IMR-90 (cell line): ENCODE results near the gene EFNB2. TPM values are rescaled to one million over a fixed set of nuclear protein-coding genes. Genes with fewer than 3 reads are reported as not detected.

Experiments
- ATAC-seq: fragments of 200-7000 bp; cut with Tn5 transposase; 2 replicates; pipeline ENCODE4 v1.9.1; 2020; ENCODE audit warnings: low read depth, mild to moderate bottlenecking, moderate library complexity
- BruUV-seq: library from RNA; stranded (reverse); fragments of 400-500 nt; replicated peaks from 2 replicates; lab custom pipeline; 2021; lab: Mats Ljungman, UMichigan
- CTCF ChIA-PET: fragments of 300-600 bp; formaldehyde crosslinking; extraction: SDS; loops from one replicate; lab custom pipeline; 2021; ENCODE audit warnings: antibody characterized with exemption; lab: Yijun Ruan, JAX
- POLR2A ChIA-PET: fragments of 300-600 bp; sonication (Branson Sonifier 250); formaldehyde crosslinking; loops from one replicate; lab custom pipeline; 2022; ENCODE audit warnings: antibody characterized with exemption; ENCODE audit not compliant: unreplicated experiment; lab: Charles Lee
- DNase-seq: peaks from one replicate; pipeline ENCODE4 v3.0.0; 2013
- H2AFZ ChIP-seq: replicated peaks from 2 replicates; pipeline ENCODE3; 2013; ENCODE audit warnings: low read length, mild to moderate bottlenecking; ENCODE audit not compliant: poor library complexity
- H2AK5ac ChIP-seq: 2 replicates; pipeline ENCODE4 v1.6.1; 2013; ENCODE audit warnings: low read depth, low read length, inconsistent platforms
- H2AK9ac ChIP-seq: replicated peaks from 2 replicates; pipeline ENCODE3; 2013; ENCODE audit warnings: mild to moderate bottlenecking, low read depth, low read length, moderate library complexity; ENCODE audit not compliant: poor library complexity
- H2BK120ac ChIP-seq: 2 replicates; pipeline ENCODE4 v1.6.1; 2013; ENCODE audit warnings: low read depth, low read length, inconsistent platforms
- H2BK15ac ChIP-seq: 3 replicates; pipeline ENCODE4 v1.6.1; 2013; ENCODE audit warnings: low read depth, low read length, inconsistent platforms
- H2BK20ac ChIP-seq: 2 replicates; pipeline ENCODE4 v1.6.1; 2013; ENCODE audit warnings: low read depth, mild to moderate bottlenecking, inconsistent platforms, low read length, moderate library complexity
- H2BK5ac ChIP-seq: 2 replicates; pipeline ENCODE4 v1.6.1; 2013; ENCODE audit warnings: mild to moderate bottlenecking, low read depth, low read length, inconsistent platforms; ENCODE audit not compliant: poor library complexity, severe bottlenecking
- H3K14ac ChIP-seq: replicated peaks from 2 replicates; pipeline ENCODE4 v1.6.1; 2013; ENCODE audit warnings: low read depth, low read length, inconsistent platforms
- H3K18ac ChIP-seq: 2 replicates; pipeline ENCODE4 v1.6.1; 2013; ENCODE audit warnings: low read depth, low read length, control low read depth
- H3K23ac ChIP-seq: 2 replicates; pipeline ENCODE4 v1.6.1; 2013; ENCODE audit warnings: low read depth, low read length, inconsistent platforms
- H3K27ac ChIP-seq: 2 replicates; pipeline ENCODE4 v1.5.1; 2013; ENCODE audit warnings: mild to moderate bottlenecking, control low read depth, low read length; ENCODE audit not compliant: insufficient read depth
- H3K27me3 ChIP-seq: 2 replicates; pipeline ENCODE4 v1.6.1; 2013; ENCODE audit warnings: low read length; ENCODE audit not compliant: control insufficient read depth, insufficient read depth
- H3K36me3 ChIP-seq: 2 replicates; pipeline ENCODE4 v1.6.1; 2013; ENCODE audit warnings: low read length, mixed read lengths; ENCODE audit not compliant: control insufficient read depth, insufficient read depth
- H3K4ac ChIP-seq: 2 replicates; pipeline ENCODE4 v1.6.1; 2013; ENCODE audit warnings: low read depth, low read length, inconsistent platforms
- H3K4me1 ChIP-seq: 2 replicates; pipeline ENCODE4 v1.6.1; 2013; ENCODE audit warnings: low read length, mixed read lengths; ENCODE audit not compliant: control insufficient read depth, insufficient read depth
- H3K4me2 ChIP-seq: 2 replicates; pipeline ENCODE4 v1.6.1; 2013; ENCODE audit warnings: low read depth, mild to moderate bottlenecking, control low read depth, low read length, moderate library complexity
- H3K4me3 ChIP-seq: 2 replicates; pipeline ENCODE4 v1.5.1; 2013; ENCODE audit warnings: low read depth, mild to moderate bottlenecking, control low read depth, low read length, moderate library complexity; ENCODE audit not compliant: insufficient read depth
- H3K56ac ChIP-seq: 2 replicates; pipeline ENCODE4 v1.6.1; 2013; ENCODE audit warnings: low read length, inconsistent platforms; ENCODE audit not compliant: insufficient read depth; ENCODE audit errors: extremely low read depth
- H3K79me1 ChIP-seq, 2 experiments: 2 replicates each; pipeline ENCODE4 v1.6.1; 2013; ENCODE audit warnings: low read length in 2 of 2, inconsistent platforms in 1 of 2, low read depth in 1 of 2
- H3K9ac ChIP-seq: 2 replicates; pipeline ENCODE4 v1.6.1; 2013; ENCODE audit warnings: low read depth, low read length, control low read depth
- H3K9me1 ChIP-seq: 2 replicates; pipeline ENCODE4 v1.6.1; 2013; ENCODE audit warnings: low read length, inconsistent platforms; ENCODE audit not compliant: insufficient read depth
- H3K9me3 ChIP-seq: 2 replicates; pipeline ENCODE4 v1.6.1; 2013; ENCODE audit warnings: low read length; ENCODE audit not compliant: control insufficient read depth, insufficient read depth
- H4K20me1 ChIP-seq: 2 replicates; pipeline ENCODE4 v1.6.1; 2013; ENCODE audit warnings: low read length, inconsistent platforms; ENCODE audit not compliant: insufficient read depth
- H4K5ac ChIP-seq: 2 replicates; pipeline ENCODE4 v1.6.1; 2013; ENCODE audit warnings: mild to moderate bottlenecking, low read depth, low read length, control low read depth
- H4K8ac ChIP-seq, 2 experiments: 2 replicates each; pipeline ENCODE4 v1.6.1; 2013; ENCODE audit warnings: low read depth in 2 of 2, low read length in 2 of 2, control low read depth in 1 of 2, inconsistent platforms in 1 of 2
- H4K91ac ChIP-seq: 2 replicates; pipeline ENCODE4 v1.6.1; 2013; ENCODE audit warnings: low read depth, low read length, inconsistent platforms; ENCODE audit not compliant: insufficient read depth
- BHLHE40 ChIP-seq: fragments of 150-350 bp; IDR thresholded peaks from 2 replicates; pipeline ENCODE4 v1.6.1; 2016; ENCODE audit warnings: mild to moderate bottlenecking, low read depth, low read length
- FOS ChIP-seq: fragments of 150-350 bp; IDR thresholded peaks from 2 replicates; pipeline ENCODE4 v1.6.1; 2016; ENCODE audit warnings: low read depth, low read length
- MAZ ChIP-seq: IDR thresholded peaks from 2 replicates; pipeline ENCODE4 v1.6.1; 2012; ENCODE audit warnings: low read depth, mild to moderate bottlenecking, low read length, improper control_type of control experiment, moderate library complexity, borderline replicate concordance
- WGBS, 2 experiments: methylation state at CpG; one replicate each; pipeline versions ENCODE4 v1.1.5 to v1.1.7; 2013; ENCODE audit warnings: missing lambda C conversion rate in 2 of 2; ENCODE audit not compliant: insufficient read length in 1 of 2; ENCODE audit errors: extremely low coverage in 2 of 2; 5-methylcytosine and 5-hydroxymethylcytosine counted together
- dilution Hi-C: fragments of 300-500 bp; cut with HindIII; formaldehyde crosslinking; loops from one replicate; pipeline ENCODE4 v1.14.3; 2018; ENCODE audit warnings: low sequenced_read_pairs; ENCODE audit not compliant: unreplicated experiment
- in situ Hi-C: fragments of 300-500 bp; cut with MboI; formaldehyde crosslinking; loops from 3 replicates; pipeline ENCODE4 v1.14.3; 2019; ENCODE audit warnings: low sequenced_read_pairs, inconsistent platforms, mixed read lengths
- intact Hi-C: fragments of 100-400 bp; cut with micrococcal nuclease; formaldehyde crosslinking; loops from 2 replicates; pipeline ENCODE4 v1.10.0; 2022
- polyA plus RNA-seq, 3 experiments: library from polyadenylated mRNA; depleted of rRNA; stranded (reverse); fragments of >200 nt; gene quantifications; 2 replicates each; pipeline ENCODE4 v1.2.3, GENCODE V29; 2012; ENCODE audit warnings: low replicate concordance in 1 of 3
- total RNA-seq: library from RNA; depleted of rRNA; stranded (reverse); fragments of >200 nt; gene quantifications from 2 replicates; pipeline ENCODE4 v1.2.3, GENCODE V29; 2012

The EFNB2 gene
- total and polyA plus RNA-seq, 2 of the 4 experiments (the other 2 are of a cell fraction), result 5.4 to 6.0 TPM

DNA sequence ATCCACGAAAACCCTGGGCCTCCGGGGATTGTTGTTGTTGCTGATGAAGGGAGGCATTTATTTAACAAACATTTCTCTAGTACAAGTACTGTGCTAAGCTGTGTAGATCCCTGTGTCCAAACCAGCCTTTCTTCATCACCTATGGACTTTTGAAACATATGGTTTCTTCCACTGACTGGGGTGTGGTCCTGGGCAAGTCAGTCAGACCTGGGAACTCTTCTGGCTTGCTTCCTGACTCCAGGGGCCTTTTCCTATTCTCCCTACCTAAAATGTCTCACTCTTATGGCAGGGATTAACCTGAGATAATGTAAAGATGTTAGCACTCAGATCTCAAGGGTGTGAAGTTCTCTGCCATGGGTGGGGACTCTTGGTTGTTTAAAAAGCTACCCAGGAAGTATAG is 46.8 kb downstream of the EFNB2 start:
- H3K4me3 ChIP-seq, result no peak overlapping the region
- POLR2A ChIA-PET, result no interaction called here
- H2AK5ac ChIP-seq, result no peak overlapping the region
- H3K14ac ChIP-seq, result no peak overlapping the region
- dilution Hi-C loops, result no loop called here
- TF ChIP-seq BHLHE40 (no peak), FOS (no peak), MAZ (no peak)
- H3K9me1 ChIP-seq, result no peaks in the 10 kb centered on the region
- H2BK120ac ChIP-seq, result no peak overlapping the region
- in situ Hi-C loops, result no loop called here
- no peak overlapping the region for H3K4ac ChIP-seq
- no peaks in the 10 kb centered on the region for H3K27me3 ChIP-seq
- no TSS peak for BruUV-seq
- no peak overlapping the region for H2BK5ac ChIP-seq
- no peak overlapping the region for H2BK15ac ChIP-seq
- no peak overlapping the region for H4K5ac ChIP-seq
- H4K91ac ChIP-seq, result no peak overlapping the region
- no peak overlapping the region for H2AFZ ChIP-seq
- ATAC-seq (no peak), DNase-seq (no peak)
- H3K18ac ChIP-seq, result no peak overlapping the region
- no CpG with 5 or more reads among the region's 2 CpGs for WGBS, 2 experiments
- no peaks in the 10 kb centered on the region for H3K4me1 ChIP-seq
- H3K79me1 ChIP-seq, result no peaks in the 10 kb centered on the region
- H3K9me3 ChIP-seq, result no peaks in the 10 kb centered on the region
- H3K4me2 ChIP-seq, result no peak overlapping the region
- intact Hi-C loops, result no loop called here
- no peak overlapping the region for H2BK20ac ChIP-seq
- no peak overlapping the region for H3K23ac ChIP-seq
- no peak overlapping the region for H2AK9ac ChIP-seq
- no peak overlapping the region for H3K56ac ChIP-seq
- H3K9ac ChIP-seq, result no peak overlapping the region
- no peaks in the 10 kb centered on the region for H4K20me1 ChIP-seq
- no peak overlapping the region for H4K8ac ChIP-seq
- peaks cover 14% of the 10 kb centered on the region for H3K36me3 ChIP-seq
- CTCF ChIA-PET, result no interaction called here
- H3K27ac ChIP-seq, result no peak overlapping the region
